ENCODE measurements around the gene TRAF1.

The TRAF1 gene

GRCh38 chr9:120942186-120943001 lies 15.8 kb upstream of the TRAF1 start:
- peak in 1 of 2 donors; percentile 52 for DNase-seq (ENCODE audit: low read depth in 2 of 2)
- H3K4me3 ChIP-seq (replicated peaks in 1 of 2; ENCODE audit: low read depth in 2 of 2, low read length in 2 of 2), result no peak overlapping the region
- TF ChIP-seq CTCF (IDR thresholded peaks at IDR 0.05; ENCODE audit: low read depth, low read length), result no peak

GRCh38 chr9:120941046-120941770 lies 14.6 kb upstream of the TRAF1 start:
- DNase-seq (ENCODE audit: low read depth in 2 of 2), result peak; percentile 54 to 76
- TF ChIP-seq CTCF (IDR thresholded peaks at IDR 0.05; ENCODE audit: low read depth, low read length), result no peak
- H3K4me3 ChIP-seq (replicated peaks in 1 of 2; ENCODE audit: low read depth in 2 of 2, low read length in 2 of 2), result no peak overlapping the region

- TF ChIP-seq CTCF (IDR thresholded peaks at IDR 0.05; ENCODE audit: low read depth, low read length), result no peak
- no peak overlapping the region for H3K4me3 ChIP-seq (replicated peaks in 1 of 2; ENCODE audit: low read depth in 2 of 2, low read length in 2 of 2)
- DNase-seq (ENCODE audit: low read depth in 2 of 2), result no peak
Observed at GRCh38 chr9:120940573-120940972, 14.0 kb upstream of the TRAF1 start.

- TF ChIP-seq CTCF (IDR thresholded peaks at IDR 0.05; ENCODE audit: low read depth, low read length), result no peak
- no peak for DNase-seq (ENCODE audit: low read depth in 2 of 2)
- H3K4me3 ChIP-seq (replicated peaks in 1 of 2; ENCODE audit: low read depth in 2 of 2, low read length in 2 of 2), result no peak overlapping the region
Observed at GRCh38 chr9:120938851-120939250, 12.3 kb upstream of the TRAF1 start.

- peak; percentile 21 to 80 for DNase-seq (ENCODE audit: low read depth in 2 of 2)
- no peak overlapping the region for H3K4me3 ChIP-seq (replicated peaks in 1 of 2; ENCODE audit: low read depth in 2 of 2, low read length in 2 of 2)
- TF ChIP-seq CTCF (IDR thresholded peaks at IDR 0.05; ENCODE audit: low read depth, low read length), result no peak
Observed at GRCh38 chr9:120937596-120937995, 11.0 kb upstream of the TRAF1 start.

GRCh38 chr9:120937127-120937526 lies 10.5 kb upstream of the TRAF1 start:
- peak in 1 of 2 donors; percentile 74 for DNase-seq (ENCODE audit: low read depth in 2 of 2)
- H3K4me3 ChIP-seq (replicated peaks in 1 of 2; ENCODE audit: low read depth in 2 of 2, low read length in 2 of 2), result no peak overlapping the region
- no peak for TF ChIP-seq CTCF (IDR thresholded peaks at IDR 0.05; ENCODE audit: low read depth, low read length)
